Mucosa of descending colon (tissue), 3 donors: ENCODE data around the gene GJA3. TPM values are rescaled to one million over a fixed set of nuclear protein-coding genes. Genes with fewer than 3 reads are reported as not detected.

Experiments
- ATAC-seq: fragments of 200-7000 bp; cut with Tn5 transposase; one replicate; pipeline ENCODE4 v1.9.1; 2020; ENCODE audit warnings: mild to moderate bottlenecking, moderate library complexity
- DNase-seq, 3 donors: peaks; one replicate each; pipeline ENCODE4 v3.0.0-alpha.2; 2020
- H3K36me3 ChIP-seq: fragments of 200-600 bp; one replicate; pipeline ENCODE4 v1.8.0; 2021; ENCODE audit warnings: low read depth, mild to moderate bottlenecking
- H3K4me1 ChIP-seq: fragments of 200-600 bp; one replicate; pipeline ENCODE4 v1.8.0; 2021; ENCODE audit warnings: low read depth, mild to moderate bottlenecking
- H3K4me3 ChIP-seq: fragments of 200-600 bp; one replicate; pipeline ENCODE4 v1.8.0; 2021; ENCODE audit warnings: mild to moderate bottlenecking
- H3K9me3 ChIP-seq: fragments of 200-600 bp; one replicate; pipeline ENCODE4 v1.8.0; 2021; ENCODE audit warnings: mild to moderate bottlenecking
- intact Hi-C, 2 donors: fragments of 100-400 bp; cut with DNase I in 1 of 2; cut with micrococcal nuclease in 1 of 2; formaldehyde crosslinking; loops; one replicate each; pipeline versions ENCODE4 v1.11.0 to v1.11.1; 2022; cut with DNase I, micrococcal nuclease
- total RNA-seq, 3 donors: library from RNA; stranded (reverse); fragmentation: NEBNext Ultra II Directional in 2 of 3; extraction: Animal tissue kit (Norgen Biotek cat#: 25700) in 2 of 3; gene quantifications; one replicate each; pipeline versions ENCODE4 v1.2.1 to v1.2.4, GENCODE V29; 2021 to 2023
- TF ChIP-seq, protein P1 (sequence below): fragments of 200-600 bp; IDR thresholded peaks from one replicate; pipeline ENCODE4 v1.8.0; 2022; ENCODE audit warnings: antibody characterized with exemption, mild to moderate bottlenecking
- donor health status: DM: no; HTN: no; CAD: no; lungs with moderate emphysema.
- donor health status: DM: no; HTN: no; CAD: no.
- donor health status: DM: no; HTN: yes; CAD: no.

Gene GJA3
- total RNA-seq, 3 donors from 2014 or later, result not detected

DNA sequence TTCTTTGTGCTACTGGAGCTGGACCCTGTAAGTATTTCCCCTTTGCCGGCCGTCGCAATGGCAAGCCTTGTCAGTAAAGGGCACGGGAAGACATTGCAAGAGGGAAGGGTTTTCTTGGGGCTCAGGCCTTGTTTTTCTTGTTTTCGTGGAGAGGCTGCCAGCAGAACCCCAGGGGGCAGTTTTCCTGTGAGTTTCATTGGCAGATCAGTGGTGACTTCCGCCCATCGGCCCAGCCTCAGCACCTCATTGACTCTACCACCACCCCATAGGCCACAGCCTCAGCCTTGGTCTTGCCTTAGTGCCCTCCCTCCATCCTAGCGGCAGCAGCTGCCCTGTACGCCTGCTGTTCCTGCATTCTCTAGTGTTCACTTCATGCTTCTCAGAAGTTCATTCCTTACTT lies 61.5 kb downstream of the GJA3 start:
- ATAC-seq, result no peak
- Histone ChIP-seq H3K9me3 (no peaks in the 10 kb centered on the region), H3K36me3 (no peaks in the 10 kb centered on the region), H3K4me1 (no peaks in the 10 kb centered on the region), H3K4me3 (no peak overlapping the region)
- DNase-seq, result no peak
- intact Hi-C loops, result no loop called here
- TF ChIP-seq, protein P1, sequence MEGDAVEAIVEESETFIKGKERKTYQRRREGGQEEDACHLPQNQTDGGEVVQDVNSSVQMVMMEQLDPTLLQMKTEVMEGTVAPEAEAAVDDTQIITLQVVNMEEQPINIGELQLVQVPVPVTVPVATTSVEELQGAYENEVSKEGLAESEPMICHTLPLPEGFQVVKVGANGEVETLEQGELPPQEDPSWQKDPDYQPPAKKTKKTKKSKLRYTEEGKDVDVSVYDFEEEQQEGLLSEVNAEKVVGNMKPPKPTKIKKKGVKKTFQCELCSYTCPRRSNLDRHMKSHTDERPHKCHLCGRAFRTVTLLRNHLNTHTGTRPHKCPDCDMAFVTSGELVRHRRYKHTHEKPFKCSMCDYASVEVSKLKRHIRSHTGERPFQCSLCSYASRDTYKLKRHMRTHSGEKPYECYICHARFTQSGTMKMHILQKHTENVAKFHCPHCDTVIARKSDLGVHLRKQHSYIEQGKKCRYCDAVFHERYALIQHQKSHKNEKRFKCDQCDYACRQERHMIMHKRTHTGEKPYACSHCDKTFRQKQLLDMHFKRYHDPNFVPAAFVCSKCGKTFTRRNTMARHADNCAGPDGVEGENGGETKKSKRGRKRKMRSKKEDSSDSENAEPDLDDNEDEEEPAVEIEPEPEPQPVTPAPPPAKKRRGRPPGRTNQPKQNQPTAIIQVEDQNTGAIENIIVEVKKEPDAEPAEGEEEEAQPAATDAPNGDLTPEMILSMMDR, result no peak

DNA sequence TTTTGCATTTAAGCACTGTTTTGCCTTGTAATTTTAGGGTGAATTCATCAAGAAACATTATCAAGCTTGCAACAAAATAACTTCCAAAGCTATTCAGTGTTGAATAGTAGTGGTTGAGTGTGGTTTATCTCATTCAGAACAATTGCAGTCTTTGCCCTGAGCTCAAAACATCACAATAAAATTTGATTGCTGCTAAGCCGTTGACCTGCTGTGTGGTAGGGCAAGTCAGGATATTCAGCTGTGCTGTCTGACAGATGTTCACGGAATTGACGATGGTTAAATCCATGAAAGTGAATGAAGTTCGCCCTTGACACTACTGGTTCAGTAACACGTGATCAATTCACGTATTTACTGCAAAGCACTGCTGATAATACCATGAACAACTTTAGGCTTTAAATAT lies 66.9 kb downstream of the GJA3 start:
- Histone ChIP-seq H3K4me1 (no peaks in the 10 kb centered on the region), H3K4me3 (no peak overlapping the region), H3K9me3 (no peaks in the 10 kb centered on the region), H3K36me3 (no peaks in the 10 kb centered on the region)
- DNase-seq (peak in 1 of 3 donors; percentile 14), ATAC-seq (peak; percentile 65)
- intact Hi-C loops, result no loop called here
- TF ChIP-seq, protein P1, result no peak

GRCh38 chr13:20090349-20090748 lies 70.5 kb downstream of the GJA3 start:
- no peaks in the 10 kb centered on the region for H3K36me3 ChIP-seq
- no peaks in the 10 kb centered on the region for H3K9me3 ChIP-seq
- H3K4me3 ChIP-seq, result no peak overlapping the region
- DNase-seq (no peak), ATAC-seq (peak; percentile 40)
- TF ChIP-seq, protein P1, result no peak
- H3K4me1 ChIP-seq, result no peaks in the 10 kb centered on the region
- intact Hi-C loops, result no loop called here

Other genes starting within 250 kb of the GJA3 start
- gene ZMYM2, start 202.3 kb downstream of the GJA3 start, total RNA-seq, result 10 to 100 TPM; 58.9 to 85.1 (median 70.3) TPM
- gene GJB2, start 31.9 kb upstream of the GJA3 start, total RNA-seq, result 10 to 100 TPM; 18.1 to 45.4 (median 42.9) TPM
- gene GJB6, start 71.3 kb upstream of the GJA3 start, total RNA-seq, result not detected